GM18507 (cell line): ENCODE data around the gene PPP1R13L.

Experiments
- DNase-seq: peaks from one replicate; pipeline ENCODE4 v3.0.0; 2011; ENCODE audit warnings: low read depth; ENCODE audit not compliant: insufficient read length; ENCODE audit errors: extremely low spot score
- FAIRE-seq: peaks from 2 replicates; lab custom pipeline; 2011; peaks lifted over from hg19 to GRCh38; lab: Jason Lieb, UNC

PPP1R13L gene

GRCh38 chr19:45404557-45405434 is at the start of gene PPP1R13L:
TSS of gene PPP1R13L (minus strand) at chr19:45405069. CDS start at chr19:45398318, 6,751 bp downstream.
- FAIRE-seq, result no peak
- DNase-seq, result no peak

- no peak for DNase-seq
- no peak for FAIRE-seq
These were observed 47.0 kb upstream of the PPP1R13L start for GRCh38 chr19:45451850-45452387.

- no peak for DNase-seq
- FAIRE-seq, result peak; percentile 56
These were observed 46.4 kb upstream of the PPP1R13L start for GRCh38 chr19:45451131-45451849.

- FAIRE-seq, result peak; percentile 12
- no peak for DNase-seq
These were observed 45.1 kb upstream of the PPP1R13L start for GRCh38 chr19:45450012-45450333.

GRCh38 chr19:45448887-45449299 is 44.0 kb upstream of the PPP1R13L start:
- DNase-seq, result no peak
- FAIRE-seq, result no peak

GRCh38 chr19:45448425-45448756 is 43.5 kb upstream of the PPP1R13L start:
- DNase-seq (no peak), FAIRE-seq (no peak)

- FAIRE-seq, result no peak
- DNase-seq, result no peak
These were observed 42.1 kb upstream of the PPP1R13L start for GRCh38 chr19:45446944-45447343.

- DNase-seq, result no peak
- FAIRE-seq, result peak; percentile 84
These were observed 41.4 kb upstream of the PPP1R13L start for GRCh38 chr19:45446295-45446694.

- FAIRE-seq, result no peak
- DNase-seq, result no peak
These were observed 40.3 kb upstream of the PPP1R13L start for GRCh38 chr19:45445139-45445538.

- peak; percentile 76 for DNase-seq
These were observed 39.6 kb upstream of the PPP1R13L start for GRCh38 chr19:45444318-45445041.

GRCh38 chr19:45443462-45444317 is 38.8 kb upstream of the PPP1R13L start:
- DNase-seq (no peak), FAIRE-seq (peak; percentile 68)

More at GRCh38 chr19:45444318-45445041, 39.6 kb upstream of the PPP1R13L start:
- FAIRE-seq, result peak; percentile 76

- DNase-seq (no peak), FAIRE-seq (no peak)
These were observed 38.1 kb upstream of the PPP1R13L start for GRCh38 chr19:45442778-45443461.

GRCh38 chr19:45442408-45442777 is 37.5 kb upstream of the PPP1R13L start:
- no peak for FAIRE-seq
- DNase-seq, result no peak

- FAIRE-seq, result no peak
- DNase-seq, result no peak
These were observed 36.2 kb upstream of the PPP1R13L start for GRCh38 chr19:45440873-45441654.

GRCh38 chr19:45440259-45440638 is 35.4 kb upstream of the PPP1R13L start:
- FAIRE-seq, result no peak
- DNase-seq, result no peak

GRCh38 chr19:45439569-45440258 is 34.8 kb upstream of the PPP1R13L start:
- peak; percentile 66 for DNase-seq
- peak; percentile 82 for FAIRE-seq

- FAIRE-seq (no peak), DNase-seq (no peak)
These were observed 34.3 kb upstream of the PPP1R13L start for GRCh38 chr19:45439190-45439568.
